Adrenal gland (tissue), 12 donors: ENCODE results near the gene NUDCD2. TPM values are rescaled to one million over a fixed set of nuclear protein-coding genes. Genes with fewer than 3 reads are reported as not detected.
"Not testable (repeated sequence)": the region's sequence is repeated elsewhere in the genome, so short reads cannot be mapped to it uniquely, and the experiment has no call there.

Experiments used
- DNase-seq, 7 donors: peaks; one replicate each; pipeline ENCODE4 v3.0.0-alpha.2; 2019 to 2020
- H3K27ac ChIP-seq, 5 donors: fragments of 200-600 bp; sonication (generic) in 4 of 5; 1 replicate in 3 of 5; 2 replicates in 2 of 5; pipeline versions ENCODE4 v1.5.1 to v1.8.0; 2016 to 2020; ENCODE audit warnings: mild to moderate bottlenecking in 1 of 5
- H3K27me3 ChIP-seq: fragments of 200-600 bp; 2 replicates; pipeline ENCODE4 v1.8.0; 2021
- H3K36me3 ChIP-seq, 2 donors: fragments of 200-600 bp; replicated peaks in 1 of 2; 1 replicate in 1 of 2; 2 replicates in 1 of 2; pipeline versions ENCODE4 v1.5.1 to v1.8.0; 2018 to 2022
- H3K4me1 ChIP-seq, 2 donors: fragments of 200-600 bp; replicated peaks in 1 of 2; 1 replicate in 1 of 2; 2 replicates in 1 of 2; pipeline versions ENCODE4 v1.5.1 to v1.8.0; 2018 to 2021
- H3K4me3 ChIP-seq, 4 donors: fragments of 200-600 bp; sonication (generic) in 3 of 4; one replicate each; pipeline ENCODE4 v1.5.1; 2016 to 2018
- H3K9me3 ChIP-seq, 3 donors: fragments of 200-600 bp; sonication (generic) in 1 of 3; replicated peaks in 1 of 3; 1 replicate in 2 of 3; 2 replicates in 1 of 3; pipeline versions ENCODE4 v1.5.1 to v1.8.0; 2016 to 2021
- CTCF ChIP-seq, 6 experiments: fragments of 450-650 bp in 4 of 6; fragments of 200-600 bp in 2 of 6; sonication (generic) in 1 of 6; IDR thresholded peaks; 1 replicate in 5 of 6; 2 replicates in 1 of 6; pipeline versions ENCODE4 v1.5.1 to v1.8.0; 2016 to 2021; ENCODE audit warnings: antibody characterized with exemption in 6 of 6, mild to moderate bottlenecking in 2 of 6, moderate library complexity in 1 of 6
- POLR2A ChIP-seq, 2 donors: fragments of 450-650 bp; IDR thresholded peaks; one replicate each; pipeline ENCODE4 v1.6.1; 2017; ENCODE audit warnings: antibody characterized with exemption in 2 of 2, mild to moderate bottlenecking in 2 of 2, moderate library complexity in 1 of 2
- WGBS, 4 donors: extraction: QIAGEN DNeasy Blood & Tissue Kit in 2 of 4; methylation state at CpG; one replicate each; pipeline versions ENCODE4 v1.1.5 to v1.1.7; 2013 to 2017; 5-methylcytosine and 5-hydroxymethylcytosine counted together
- intact Hi-C, 2 donors: fragments of 100-400 bp; cut with DNase I; formaldehyde crosslinking; loops; one replicate each; pipeline versions ENCODE4 v1.14.1 to v1.15.0; 2022 to 2023
- polyA plus RNA-seq, 3 donors: library from polyadenylated mRNA; stranded (reverse); fragments of 200-250 nt in 2 of 3; fragments of 350-450 nt in 1 of 3; fragmentation: Illumina TruSeq in 1 of 3; extraction: RNeasy Lipid Tissue Mini Kit (QIAGEN cat#74804) in 1 of 3; gene quantifications; one replicate each; pipeline ENCODE4 v1.2.3, GENCODE V29; 2013 to 2014
- total RNA-seq, 9 donors: library from RNA; depleted of rRNA in 4 of 9; stranded (reverse); fragments of >200 nt in 4 of 9; fragments of 120-200 nt in 1 of 9; fragmentation: NEBNext Ultra II Directional in 1 of 9; extraction: Animal tissue kit (Norgen Biotek cat#: 25700) in 1 of 9; gene quantifications; one replicate each; pipeline versions ENCODE4 v1.1.0 to v1.2.4, GENCODE V29; 2013 to 2023
- donor health status: healthy with polysubstance abuse.
- donor health status: Bipolar disorder and iron deficiency.
- donor health status: DM: yes; HTN: yes; CAD: no.
- donor health status: DM: no; HTN: no; CAD: no.
- donor health status: DM: no; HTN: no; CAD: no.
- donor health status: DM: yes; HTN: yes; CAD: no.

NUDCD2 gene
- total and polyA plus RNA-seq, 12 donors, result 3.5 to 28.1 (median 8.8) TPM

- 45 to 61% (median 54%) methylated on average over 5 of the region's 5 CpGs for WGBS, 4 donors
- peak in 3 of 7 donors; percentile 8 to 51 (median 36) for DNase-seq
- Histone ChIP-seq H3K4me1 (peaks cover 4 to 19% of the 10 kb centered on the region in 2 donors), H3K27me3 (no peaks in the 10 kb centered on the region), H3K36me3 (no peaks in the 10 kb centered on the region), H3K27ac (no peak overlapping the region), H3K9me3 (no peaks in the 10 kb centered on the region), H3K4me3 (no peak overlapping the region)
- TF ChIP-seq POLR2A (IDR thresholded peaks at IDR 0.05), result no peak
- no peak for TF ChIP-seq CTCF (IDR thresholded peaks at IDR 0.05)
- intact Hi-C loops, result no loop called here
These were observed 26.6 kb downstream of the NUDCD2 start for GRCh38 chr5:163433271-163433670.

GRCh38 chr5:163432544-163432943 is 27.4 kb downstream of the NUDCD2 start:
- no peak overlapping the region for H3K4me3 ChIP-seq
- WGBS, 4 donors, result 87 to 95% (median 92%) methylated on average over 1 of the region's 1 CpG
- H3K4me1 ChIP-seq, result peaks cover 0 to 18% of the 10 kb centered on the region in 2 donors
- intact Hi-C loops, result no loop called here
- no peak for DNase-seq
- H3K36me3 ChIP-seq, result no peaks in the 10 kb centered on the region
- H3K27ac ChIP-seq, result no peak overlapping the region
- H3K27me3 ChIP-seq, result no peaks in the 10 kb centered on the region
- no peaks in the 10 kb centered on the region for H3K9me3 ChIP-seq
- TF ChIP-seq CTCF (IDR thresholded peaks at IDR 0.05) (no peak), POLR2A (IDR thresholded peaks at IDR 0.05) (no peak)

- H3K36me3 ChIP-seq, H3K4me1 ChIP-seq, intact Hi-C loops, DNase-seq, H3K27ac ChIP-seq, H3K9me3 ChIP-seq, H3K4me3 ChIP-seq, H3K27me3 ChIP-seq: not testable (repeated sequence)
- WGBS, 4 donors, result 42 to 53% (median 47%) methylated on average over 4 of the region's 4 CpGs
These were observed 33.8 kb downstream of the NUDCD2 start for GRCh38 chr5:163426128-163426527.

- Histone ChIP-seq H3K4me1 (no peaks in the 10 kb centered on the region), H3K36me3 (no peaks in the 10 kb centered on the region), H3K9me3 (no peaks in the 10 kb centered on the region), H3K27ac (no peak overlapping the region), H3K4me3 (no peak overlapping the region), H3K27me3 (no peaks in the 10 kb centered on the region)
- intact Hi-C loops, result no loop called here
- no peak for TF ChIP-seq POLR2A (IDR thresholded peaks at IDR 0.05)
- DNase-seq, result no peak
- WGBS, 4 donors, result 90 to 95% (median 93%) methylated on average over 1 of the region's 1 CpG
These were observed 35.1 kb downstream of the NUDCD2 start for GRCh38 chr5:163424836-163425235.

- H3K4me3 ChIP-seq, H3K36me3 ChIP-seq, H3K4me1 ChIP-seq, intact Hi-C loops, H3K9me3 ChIP-seq, H3K27ac ChIP-seq, DNase-seq: not testable (repeated sequence)
- 19 to 32% (median 30%) methylated on average over 12 to 15 of the region's 15 CpGs for WGBS, 4 donors
- H3K27me3 ChIP-seq, result peaks cover 15% of the 10 kb centered on the region
These were observed 44.2 kb downstream of the NUDCD2 start for GRCh38 chr5:163415673-163416072.

- Histone ChIP-seq H3K4me3 (no peak overlapping the region), H3K9me3 (no peaks in the 10 kb centered on the region), H3K27ac (no peak overlapping the region), H3K27me3 (peaks cover 10% of the 10 kb centered on the region), H3K36me3 (no peaks in the 10 kb centered on the region), H3K4me1 (no peaks in the 10 kb centered on the region)
- intact Hi-C loops, result no loop called here
- TF ChIP-seq POLR2A (IDR thresholded peaks at IDR 0.05) (no peak), CTCF (IDR thresholded peaks at IDR 0.05) (no peak)
- DNase-seq, result no peak
- 60 to 70% (median 64%) methylated on average over 2 of the region's 2 CpGs for WGBS, 4 donors
These were observed 49.4 kb downstream of the NUDCD2 start for GRCh38 chr5:163410505-163410904.
